Measurements from ENCODE around the gene OPN5.

The OPN5 gene

DNA sequence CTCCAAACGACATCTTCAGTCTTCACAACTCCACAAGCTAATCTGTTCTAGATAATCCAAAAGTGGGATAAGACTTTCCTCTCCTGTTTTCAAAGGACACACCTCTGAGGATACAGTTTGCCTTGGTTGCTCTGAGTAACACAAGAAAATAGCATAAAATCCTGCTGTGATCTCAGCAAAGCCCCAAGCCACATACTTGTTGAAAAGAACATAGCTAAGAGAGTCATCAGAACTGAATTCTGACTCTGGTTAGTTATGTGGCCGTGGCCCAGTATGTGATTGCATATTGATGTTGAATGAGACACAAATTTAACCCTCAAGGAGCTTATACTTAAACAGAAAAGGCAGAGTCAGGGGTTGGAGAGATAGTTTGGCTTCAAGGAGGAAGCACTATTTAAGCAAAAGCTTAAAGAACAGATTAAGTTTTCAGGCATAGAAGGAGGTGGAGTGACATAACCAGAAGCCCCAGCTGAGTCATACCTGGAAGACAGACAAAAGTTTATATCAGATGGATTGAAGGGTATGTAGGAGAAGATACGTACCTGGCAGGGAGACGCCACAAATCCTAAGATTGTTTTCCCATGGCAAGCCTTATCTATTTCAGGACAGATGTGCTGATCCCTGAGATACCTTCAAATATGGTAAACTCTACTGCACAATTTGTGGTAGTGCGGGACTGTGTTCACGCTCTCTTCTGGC lies 41.2 kb downstream of the OPN5 start:
- DNase-seq = no peak
- no peaks in the 10 kb centered on the region for H3K9me2 ChIP-seq (replicated peaks; ENCODE audit: insufficient read depth, low read length)
- H3K4me2 ChIP-seq (ENCODE audit: low read depth, low read length) = no peak overlapping the region
- H4K20me1 ChIP-seq (ENCODE audit: insufficient read depth, low read length) = no peaks in the 10 kb centered on the region
- H3K9me3 ChIP-seq (replicated peaks; ENCODE audit: insufficient read depth, low read length) = no peaks in the 10 kb centered on the region
- no peak overlapping the region for H3K4me3 ChIP-seq (ENCODE audit: low read length)
- H3K36me3 ChIP-seq (replicated peaks; ENCODE audit: insufficient read depth, low read length) = no peaks in the 10 kb centered on the region
- no peaks in the 10 kb centered on the region for H3K79me2 ChIP-seq (ENCODE audit: low read length)
- no peaks in the 10 kb centered on the region for H3K27me3 ChIP-seq (replicated peaks; ENCODE audit: insufficient read depth, low read length)
- H3K4me1 ChIP-seq (ENCODE audit: low read length) = no peaks in the 10 kb centered on the region
- no peaks in the 10 kb centered on the region for H3F3A ChIP-seq (ENCODE audit: insufficient read depth, low read length)
- H3K27ac ChIP-seq (ENCODE audit: low read length) = no peak overlapping the region
- H3K9ac ChIP-seq (ENCODE audit: low read length) = no peak overlapping the region
- no peak overlapping the region for H2AFZ ChIP-seq (ENCODE audit: low read length)
- TF ChIP-seq EZH2phosphoT487 (IDR thresholded peaks at IDR 0.05; ENCODE audit: low read length) = no peak
- no peak for TF ChIP-seq EZH2 (optimal IDR thresholded peaks at IDR 0.05; ENCODE audit: low read depth, low read length)
- no peak for TF ChIP-seq CTCF (IDR thresholded peaks at IDR 0.05; ENCODE audit: low read length)

- H3K4me2 ChIP-seq (ENCODE audit: low read depth, low read length) = no peak overlapping the region
- H3K4me1 ChIP-seq (ENCODE audit: low read length) = no peaks in the 10 kb centered on the region
- H4K20me1 ChIP-seq (ENCODE audit: insufficient read depth, low read length) = no peaks in the 10 kb centered on the region
- no peak overlapping the region for H3K27ac ChIP-seq (ENCODE audit: low read length)
- no peaks in the 10 kb centered on the region for H3K27me3 ChIP-seq (replicated peaks; ENCODE audit: insufficient read depth, low read length)
- H3K4me3 ChIP-seq (ENCODE audit: low read length) = no peak overlapping the region
- no peaks in the 10 kb centered on the region for H3K36me3 ChIP-seq (replicated peaks; ENCODE audit: insufficient read depth, low read length)
- TF ChIP-seq EZH2 (optimal IDR thresholded peaks at IDR 0.05; ENCODE audit: low read depth, low read length) (no peak), CTCF (IDR thresholded peaks at IDR 0.05; ENCODE audit: low read length) (no peak), EZH2phosphoT487 (IDR thresholded peaks at IDR 0.05; ENCODE audit: low read length) (no peak)
- no peak overlapping the region for H3K9ac ChIP-seq (ENCODE audit: low read length)
- H2AFZ ChIP-seq (ENCODE audit: low read length) = no peak overlapping the region
- no peak for DNase-seq
- H3K79me2 ChIP-seq (ENCODE audit: low read length) = no peaks in the 10 kb centered on the region
- no peaks in the 10 kb centered on the region for H3K9me2 ChIP-seq (replicated peaks; ENCODE audit: insufficient read depth, low read length)
- H3K9me3 ChIP-seq (replicated peaks; ENCODE audit: insufficient read depth, low read length) = no peaks in the 10 kb centered on the region
- H3F3A ChIP-seq (ENCODE audit: insufficient read depth, low read length) = no peaks in the 10 kb centered on the region
Observed at GRCh38 chr6:47832386-47833100, 50.7 kb downstream of the OPN5 start.

GRCh38 chr6:47834196-47834595 lies 52.4 kb downstream of the OPN5 start:
- no peak for TF ChIP-seq EZH2 (optimal IDR thresholded peaks at IDR 0.05; ENCODE audit: low read depth, low read length)
- TF ChIP-seq CTCF (IDR thresholded peaks at IDR 0.05; ENCODE audit: low read length) = no peak
- no peak for TF ChIP-seq EZH2phosphoT487 (IDR thresholded peaks at IDR 0.05; ENCODE audit: low read length)
- Histone ChIP-seq H3K9me2 (replicated peaks; ENCODE audit: insufficient read depth, low read length) (no peaks in the 10 kb centered on the region), H3K9ac (ENCODE audit: low read length) (no peak overlapping the region), H2AFZ (ENCODE audit: low read length) (no peak overlapping the region), H3F3A (ENCODE audit: insufficient read depth, low read length) (no peaks in the 10 kb centered on the region), H3K79me2 (ENCODE audit: low read length) (no peaks in the 10 kb centered on the region), H3K27me3 (replicated peaks; ENCODE audit: insufficient read depth, low read length) (no peaks in the 10 kb centered on the region), H3K27ac (ENCODE audit: low read length) (no peak overlapping the region), H4K20me1 (ENCODE audit: insufficient read depth, low read length) (no peaks in the 10 kb centered on the region), H3K4me3 (ENCODE audit: low read length) (no peak overlapping the region), H3K36me3 (replicated peaks; ENCODE audit: insufficient read depth, low read length) (no peaks in the 10 kb centered on the region), H3K4me1 (ENCODE audit: low read length) (no peaks in the 10 kb centered on the region), H3K4me2 (ENCODE audit: low read depth, low read length) (no peak overlapping the region), H3K9me3 (replicated peaks; ENCODE audit: insufficient read depth, low read length) (no peaks in the 10 kb centered on the region)
- no peak for DNase-seq

Data from MM.1S (cell line).